Panc1 (cell line): ENCODE results near the gene OOSP3. TPM values are rescaled to one million over a fixed set of nuclear protein-coding genes. Genes with fewer than 3 reads are reported as not detected.
A peak's percentile ranks its signal among the peaks of the same experiment; 100 is the strongest.

Experiments used
- ATAC-seq: fragments of 200-7000 bp; cut with Tn5 transposase; 2 replicates; pipeline ENCODE4 v1.9.1; 2020; ENCODE audit warnings: mild to moderate bottlenecking, moderate library complexity
- BruUV-seq: library from RNA; stranded (reverse); fragments of 400-500 nt; replicated peaks from 2 replicates; lab custom pipeline; 2021; lab: Mats Ljungman, UMichigan
- CTCF ChIA-PET: fragments of 300-600 bp; sonication (Branson Sonifier 250); formaldehyde crosslinking; loops from one replicate; lab custom pipeline; 2022; ENCODE audit warnings: antibody characterized with exemption; lab: Charles Lee
- POLR2A ChIA-PET: fragments of 300-600 bp; sonication (Branson Sonifier 250); formaldehyde crosslinking; loops from one replicate; lab custom pipeline; 2022; ENCODE audit warnings: antibody characterized with exemption; lab: Charles Lee
- DNase-seq: peaks from one replicate; pipeline ENCODE4 v3.0.0-alpha.2; 2010; ENCODE audit warnings: low read depth, low spot score
- H3K27ac ChIP-seq: 2 replicates; pipeline ENCODE4 v1.5.1; 2011; ENCODE audit warnings: mild to moderate bottlenecking, low read length, inconsistent platforms
- H3K27me3 ChIP-seq: fragments of 200-500 bp; sonication (Bioruptor generic); 2 replicates; pipeline ENCODE4 v1.6.0; 2014; ENCODE audit warnings: low read length, inconsistent platforms; ENCODE audit not compliant: control insufficient read depth, insufficient read depth
- H3K36me3 ChIP-seq: fragments of 200-500 bp; sonication (Bioruptor generic); 2 replicates; pipeline ENCODE4 v1.5.1; 2014; ENCODE audit warnings: inconsistent platforms, mild to moderate bottlenecking, low read length, moderate library complexity; ENCODE audit not compliant: control insufficient read depth, insufficient read depth
- H3K4me1 ChIP-seq: 2 replicates; pipeline ENCODE4 v1.5.1; 2011; ENCODE audit warnings: inconsistent platforms, mild to moderate bottlenecking, low read length, moderate library complexity; ENCODE audit not compliant: control insufficient read depth, insufficient read depth
- H3K4me3 ChIP-seq, 2 experiments: 2 replicates each; pipeline ENCODE4 v1.5.1; 2011 to 2012; ENCODE audit warnings: low read depth in 2 of 2, low read length in 2 of 2, mild to moderate bottlenecking in 2 of 2, inconsistent platforms in 1 of 2, moderate library complexity in 1 of 2
- H3K9me3 ChIP-seq: fragments of 200-500 bp; sonication (Bioruptor generic); 2 replicates; pipeline ENCODE4 v1.5.1; 2014; ENCODE audit warnings: low read depth, mild to moderate bottlenecking, inconsistent platforms, low read length, moderate library complexity; ENCODE audit not compliant: control insufficient read depth, insufficient read depth
- POLR2AphosphoS5 ChIP-seq: IDR thresholded peaks from 2 replicates; pipeline ENCODE4 v1.6.1; 2012; ENCODE audit warnings: mild to moderate bottlenecking, low read depth, low read length, moderate library complexity
- SIN3A ChIP-seq: IDR thresholded peaks from 2 replicates; pipeline ENCODE4 v1.6.1; 2012; ENCODE audit warnings: low read depth, mild to moderate bottlenecking, low read length, moderate library complexity, borderline replicate concordance; ENCODE audit not compliant: insufficient read depth
- TCF7L2 ChIP-seq: IDR thresholded peaks from 2 replicates; pipeline ENCODE4 v1.6.1; 2011; ENCODE audit warnings: mild to moderate bottlenecking, low read depth, low read length, inconsistent platforms
- in situ Hi-C: cut with HindIII; loops from 2 replicates; pipeline ENCODE4 v1.10.0; 2016; ENCODE audit warnings: low sequenced_read_pairs, low pct_unique_long_range_greater_than_20kb
- intact Hi-C: fragments of 100-400 bp; cut with micrococcal nuclease; formaldehyde crosslinking; loops from one replicate; pipeline ENCODE4 v1.10.0; 2022; ENCODE audit not compliant: unreplicated experiment
- total RNA-seq: library from RNA; stranded (reverse); gene quantifications from one replicate; pipeline ENCODE4 v1.2.1, GENCODE V29; 2021; ENCODE audit not compliant: unreplicated experiment
- TF ChIP-seq, protein P1 (sequence below): fragments of 450-650 bp; IDR thresholded peaks from 2 replicates; pipeline ENCODE4 v1.5.1; 2017; ENCODE audit warnings: mild to moderate bottlenecking
- TF ChIP-seq, protein P2 (sequence below), 2 experiments: IDR thresholded peaks; 2 replicates each; pipeline ENCODE4 v1.6.1; 2011 to 2012; ENCODE audit warnings: low read depth in 2 of 2, control low read depth in 1 of 2, low read length in 1 of 2, mild to moderate bottlenecking in 1 of 2, moderate library complexity in 1 of 2; ENCODE audit not compliant: insufficient read depth in 1 of 2

Gene OOSP3
- total RNA-seq, 1 experiment from 2014 or later = not detected

DNA sequence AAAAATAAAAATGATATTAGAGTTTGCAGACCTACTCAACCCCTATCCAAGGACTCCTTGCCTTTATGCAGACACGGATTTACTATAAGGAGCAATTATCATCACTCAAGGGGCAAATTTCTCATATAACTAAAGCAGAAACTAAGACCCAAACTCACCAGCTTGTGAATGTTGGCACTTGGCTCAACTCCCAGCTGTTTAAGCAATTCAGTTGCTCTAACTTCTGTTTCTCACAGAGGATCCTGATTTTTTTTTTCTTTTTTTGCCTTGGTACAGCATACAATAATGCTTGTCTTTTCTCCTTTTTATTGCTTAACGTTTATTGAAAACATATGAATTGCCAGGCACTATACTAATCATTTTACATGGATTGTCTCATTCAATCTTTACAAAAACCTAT lies 23.7 kb upstream of the OOSP3 start:
- no peak overlapping the region for H3K4me3 ChIP-seq
- no peaks in the 10 kb centered on the region for H3K36me3 ChIP-seq
- intact Hi-C loops (no loop called here), in situ Hi-C loops (no loop called here)
- BruUV-seq = no TSS peak
- H3K27me3 ChIP-seq = no peaks in the 10 kb centered on the region
- DNase-seq (no peak), ATAC-seq (no peak)
- TF ChIP-seq, protein P1, sequence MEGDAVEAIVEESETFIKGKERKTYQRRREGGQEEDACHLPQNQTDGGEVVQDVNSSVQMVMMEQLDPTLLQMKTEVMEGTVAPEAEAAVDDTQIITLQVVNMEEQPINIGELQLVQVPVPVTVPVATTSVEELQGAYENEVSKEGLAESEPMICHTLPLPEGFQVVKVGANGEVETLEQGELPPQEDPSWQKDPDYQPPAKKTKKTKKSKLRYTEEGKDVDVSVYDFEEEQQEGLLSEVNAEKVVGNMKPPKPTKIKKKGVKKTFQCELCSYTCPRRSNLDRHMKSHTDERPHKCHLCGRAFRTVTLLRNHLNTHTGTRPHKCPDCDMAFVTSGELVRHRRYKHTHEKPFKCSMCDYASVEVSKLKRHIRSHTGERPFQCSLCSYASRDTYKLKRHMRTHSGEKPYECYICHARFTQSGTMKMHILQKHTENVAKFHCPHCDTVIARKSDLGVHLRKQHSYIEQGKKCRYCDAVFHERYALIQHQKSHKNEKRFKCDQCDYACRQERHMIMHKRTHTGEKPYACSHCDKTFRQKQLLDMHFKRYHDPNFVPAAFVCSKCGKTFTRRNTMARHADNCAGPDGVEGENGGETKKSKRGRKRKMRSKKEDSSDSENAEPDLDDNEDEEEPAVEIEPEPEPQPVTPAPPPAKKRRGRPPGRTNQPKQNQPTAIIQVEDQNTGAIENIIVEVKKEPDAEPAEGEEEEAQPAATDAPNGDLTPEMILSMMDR = no peak
- no peak for TF ChIP-seq TCF7L2
- TF ChIP-seq, protein P2, sequence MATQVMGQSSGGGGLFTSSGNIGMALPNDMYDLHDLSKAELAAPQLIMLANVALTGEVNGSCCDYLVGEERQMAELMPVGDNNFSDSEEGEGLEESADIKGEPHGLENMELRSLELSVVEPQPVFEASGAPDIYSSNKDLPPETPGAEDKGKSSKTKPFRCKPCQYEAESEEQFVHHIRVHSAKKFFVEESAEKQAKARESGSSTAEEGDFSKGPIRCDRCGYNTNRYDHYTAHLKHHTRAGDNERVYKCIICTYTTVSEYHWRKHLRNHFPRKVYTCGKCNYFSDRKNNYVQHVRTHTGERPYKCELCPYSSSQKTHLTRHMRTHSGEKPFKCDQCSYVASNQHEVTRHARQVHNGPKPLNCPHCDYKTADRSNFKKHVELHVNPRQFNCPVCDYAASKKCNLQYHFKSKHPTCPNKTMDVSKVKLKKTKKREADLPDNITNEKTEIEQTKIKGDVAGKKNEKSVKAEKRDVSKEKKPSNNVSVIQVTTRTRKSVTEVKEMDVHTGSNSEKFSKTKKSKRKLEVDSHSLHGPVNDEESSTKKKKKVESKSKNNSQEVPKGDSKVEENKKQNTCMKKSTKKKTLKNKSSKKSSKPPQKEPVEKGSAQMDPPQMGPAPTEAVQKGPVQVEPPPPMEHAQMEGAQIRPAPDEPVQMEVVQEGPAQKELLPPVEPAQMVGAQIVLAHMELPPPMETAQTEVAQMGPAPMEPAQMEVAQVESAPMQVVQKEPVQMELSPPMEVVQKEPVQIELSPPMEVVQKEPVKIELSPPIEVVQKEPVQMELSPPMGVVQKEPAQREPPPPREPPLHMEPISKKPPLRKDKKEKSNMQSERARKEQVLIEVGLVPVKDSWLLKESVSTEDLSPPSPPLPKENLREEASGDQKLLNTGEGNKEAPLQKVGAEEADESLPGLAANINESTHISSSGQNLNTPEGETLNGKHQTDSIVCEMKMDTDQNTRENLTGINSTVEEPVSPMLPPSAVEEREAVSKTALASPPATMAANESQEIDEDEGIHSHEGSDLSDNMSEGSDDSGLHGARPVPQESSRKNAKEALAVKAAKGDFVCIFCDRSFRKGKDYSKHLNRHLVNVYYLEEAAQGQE (IDR thresholded peaks at IDR 0.05; ENCODE audit: insufficient read depth in 1 of 2, low read depth in 2 of 2, low read length in 1 of 2) = no peak
- TF ChIP-seq POLR2AphosphoS5 = no peak
- no peak for TF ChIP-seq SIN3A
- H3K27ac ChIP-seq = no peak overlapping the region
- peaks cover 6% of the 10 kb centered on the region; the same call in 1 of the 2 replicates for H3K4me1 ChIP-seq
- POLR2A ChIA-PET = no interaction called here
- CTCF ChIA-PET = no interaction called here
- no peaks in the 10 kb centered on the region for H3K9me3 ChIP-seq

DNA sequence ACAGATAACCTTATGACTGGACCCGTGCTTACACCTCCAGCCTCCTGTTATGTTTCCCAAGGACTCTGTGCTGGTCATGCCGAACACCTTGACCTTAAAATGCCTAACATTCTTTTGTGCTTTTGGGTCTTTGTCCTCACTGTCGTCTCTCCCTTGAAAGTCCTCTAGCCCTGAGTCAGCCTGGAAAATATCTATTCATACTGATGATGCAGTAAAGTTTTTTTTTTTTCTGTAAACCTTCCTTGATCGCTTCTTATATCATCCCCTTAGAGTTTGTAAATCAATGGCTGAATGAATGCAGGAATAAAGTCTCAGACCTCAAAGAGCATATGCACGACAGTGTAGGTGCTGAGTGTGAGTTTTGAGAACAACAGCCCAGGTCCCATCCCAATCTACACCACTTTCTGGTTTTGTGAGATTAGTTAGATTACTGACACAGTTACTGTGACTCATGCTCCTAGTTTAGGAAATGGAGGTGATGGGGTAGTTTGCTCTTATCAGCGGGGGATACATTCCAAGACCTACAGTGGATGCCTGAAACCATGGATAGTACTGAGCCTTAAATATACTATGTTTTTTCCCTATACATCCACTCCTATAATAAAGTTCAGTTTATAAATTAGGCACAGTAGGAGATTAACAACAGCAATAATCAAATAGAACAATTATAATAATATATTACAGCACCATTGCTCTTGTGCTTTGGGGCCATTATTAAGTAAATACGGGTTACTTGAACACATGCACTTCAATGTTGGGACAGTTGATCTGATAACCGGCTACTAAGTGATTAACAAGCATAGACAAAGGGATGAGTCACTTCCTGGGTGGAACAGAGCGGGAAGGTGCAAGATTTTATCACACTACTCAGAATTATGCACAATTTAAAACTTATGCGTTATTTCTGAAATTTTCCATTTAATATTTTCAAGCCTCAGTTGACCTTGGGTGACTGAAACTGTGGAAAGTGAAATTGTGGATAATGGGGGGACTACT lies 20.8 kb upstream of the OOSP3 start:
- Histone ChIP-seq H3K4me1 (peaks cover 6% of the 10 kb centered on the region; the same call in 1 of the 2 replicates), H3K36me3 (no peaks in the 10 kb centered on the region), H3K27ac (no peak overlapping the region), H3K9me3 (no peaks in the 10 kb centered on the region), H3K4me3 (no peak overlapping the region), H3K27me3 (no peaks in the 10 kb centered on the region)
- intact Hi-C loops (no loop called here), in situ Hi-C loops (no loop called here)
- ChIA-PET CTCF (no interaction called here), POLR2A (no interaction called here)
- no TSS peak for BruUV-seq
- TF ChIP-seq, protein P2 (IDR thresholded peaks at IDR 0.05; ENCODE audit: insufficient read depth in 1 of 2, low read depth in 2 of 2, low read length in 1 of 2) = no peak
- TF ChIP-seq POLR2AphosphoS5 = no peak
- TF ChIP-seq TCF7L2 = no peak
- no peak for TF ChIP-seq SIN3A
- TF ChIP-seq, protein P1 = no peak
- ATAC-seq = peak; percentile 78; the same call in 1 of the 2 replicates
- no peak for DNase-seq
